Measurements from ENCODE around the gene POLG2.
"Not testable (repeated sequence)": the region's sequence is repeated elsewhere in the genome, so short reads cannot be mapped to it uniquely, and the experiment has no call there.

The POLG2 gene

DNA sequence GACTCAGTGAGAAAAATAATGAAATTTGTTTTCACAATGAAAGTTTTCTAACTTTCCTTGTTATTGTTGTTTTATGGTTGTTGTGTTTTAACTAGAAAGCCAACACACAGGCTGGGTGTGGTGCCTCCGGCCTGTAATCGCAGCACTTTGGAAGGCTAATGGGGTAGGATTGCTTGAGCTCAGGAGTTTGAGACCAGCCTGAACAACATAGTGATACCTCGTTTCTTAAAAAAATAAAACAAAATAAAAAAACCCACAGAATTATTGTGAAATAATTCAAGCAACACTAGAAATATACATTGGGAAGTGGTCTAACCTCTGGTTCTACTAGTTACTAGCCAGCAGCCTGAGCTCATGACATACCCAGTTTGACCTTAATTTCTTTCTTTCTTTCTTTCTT, 47.3 kb downstream of the POLG2 start:
- no peak for DNase-seq
- intact Hi-C loops (cut with DNase I) = no loop called here

DNA sequence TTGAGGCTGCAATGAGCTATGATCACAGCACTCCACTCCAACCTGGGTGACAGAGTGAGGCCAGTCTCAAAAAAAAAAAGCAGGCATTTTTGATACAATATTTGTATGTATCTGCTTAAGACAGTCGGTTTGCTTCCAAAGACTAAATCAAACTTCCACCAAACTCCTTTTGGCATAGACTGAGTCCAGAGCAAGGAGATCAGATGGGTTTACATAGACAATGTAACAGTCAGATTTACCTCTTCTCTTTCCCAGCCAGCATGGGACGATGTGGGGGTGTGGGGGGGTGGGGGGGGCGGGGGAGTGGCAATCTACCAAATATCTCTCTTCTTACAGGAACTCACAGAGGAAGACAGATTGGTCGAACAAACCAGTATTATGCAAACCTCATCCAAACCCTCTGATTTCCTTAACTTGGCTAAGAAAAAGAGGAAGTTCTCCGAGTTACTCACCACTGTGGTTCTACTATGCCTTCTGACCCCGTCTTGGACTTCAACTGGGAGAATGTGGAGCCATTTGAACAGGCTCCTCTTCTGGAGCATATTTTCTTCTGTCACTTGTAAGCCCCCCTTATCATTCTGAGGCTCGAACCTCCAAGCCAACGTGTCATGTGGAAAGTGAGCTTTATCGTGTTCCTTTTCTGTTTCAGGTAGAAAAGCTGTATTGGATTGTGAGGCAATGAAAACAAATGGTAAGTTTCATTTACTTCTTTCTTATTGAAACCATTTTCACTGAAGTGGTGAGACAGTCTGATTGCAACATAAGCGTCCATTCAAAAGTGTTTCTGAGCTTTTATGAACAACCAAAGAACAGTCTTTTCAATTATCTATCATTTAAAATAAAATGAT, 48.0 kb downstream of the POLG2 start, which contains the start of gene MILR1:
Gene MILR1 (plus strand): TSS at position 451 of the 848 bp plus-strand sequence. CDS start 54 bp downstream, at position 505.
- intact Hi-C loops (cut with DNase I) = no loop called here
- DNase-seq = peak in 12 of 42 donors; percentile 8 to 43 (median 16)

DNA sequence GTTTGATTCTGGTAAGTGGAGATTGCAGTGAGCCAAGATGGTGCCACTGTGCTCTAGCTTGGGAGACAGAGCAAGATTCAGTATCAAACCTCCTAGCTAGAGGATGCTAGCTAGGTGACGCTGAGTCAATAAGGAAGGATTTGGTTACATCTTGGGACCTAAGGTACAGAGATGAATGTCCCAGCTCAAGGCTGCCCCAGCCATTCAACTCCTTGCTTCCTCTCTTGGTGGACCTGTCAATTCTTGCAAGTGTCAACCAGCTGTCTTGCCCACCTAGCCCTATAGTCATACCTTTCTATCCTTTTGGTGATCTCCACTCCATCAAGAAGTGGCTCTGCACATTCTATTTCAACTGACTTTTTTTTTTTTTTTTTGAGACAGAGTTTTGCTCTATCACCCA, 49.3 kb downstream of the POLG2 start:
- no peak for DNase-seq
- intact Hi-C loops (cut with DNase I) = no loop called here

DNA sequence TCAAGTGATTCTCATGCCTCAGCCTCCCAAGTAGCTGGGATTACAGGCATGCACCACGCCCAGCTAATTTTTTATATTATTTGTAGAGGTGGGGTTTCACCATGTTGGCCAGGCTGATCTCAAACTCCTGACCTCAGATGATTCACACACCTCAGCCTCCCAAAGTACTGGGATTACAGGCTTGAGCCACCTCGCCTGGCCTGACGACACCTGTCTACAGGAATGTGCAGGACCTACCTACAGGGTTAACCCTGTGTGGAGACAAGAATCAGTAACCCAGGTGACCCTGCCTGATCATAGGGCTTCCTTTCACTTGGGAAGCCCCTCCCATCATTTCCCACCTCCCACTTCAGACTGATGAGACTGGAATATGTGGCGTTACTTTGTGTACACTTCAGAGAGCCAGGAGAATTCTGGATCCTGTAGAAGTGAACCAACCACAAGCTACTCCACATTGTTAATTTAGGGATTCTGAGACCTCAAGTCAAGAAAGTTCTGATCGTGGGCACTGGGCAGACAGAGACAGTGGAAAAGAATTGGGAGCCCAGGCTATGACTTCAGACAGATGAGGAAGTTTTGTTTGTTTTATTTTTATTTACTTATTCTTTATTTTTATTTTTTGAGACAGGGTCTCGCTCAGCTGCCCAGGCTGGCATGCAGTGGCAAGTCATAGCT, 53.6 kb downstream of the POLG2 start:
- intact Hi-C loops (cut with DNase I) = no loop called here
- DNase-seq = no peak

DNA sequence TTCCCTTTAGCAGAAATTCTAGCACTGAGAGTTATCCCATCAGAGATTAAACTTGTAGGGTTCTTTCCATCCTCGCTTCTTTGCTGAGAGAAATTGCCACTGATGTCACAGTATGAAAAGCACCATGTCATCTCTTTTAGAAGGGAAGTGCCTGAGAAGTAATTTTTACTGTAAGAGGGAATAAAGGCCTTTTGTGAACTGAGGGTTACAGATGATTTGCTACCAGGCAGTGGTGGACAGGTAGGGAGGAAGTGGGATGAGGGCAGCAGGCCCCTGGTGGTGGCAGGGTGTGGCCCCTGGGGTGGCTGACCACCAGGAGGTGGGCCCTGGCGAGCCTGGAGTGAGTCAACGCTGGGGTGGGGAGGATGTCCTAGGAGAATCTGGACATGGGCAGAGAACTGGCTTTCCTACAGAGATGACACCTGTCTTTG, 54.3 kb downstream of the POLG2 start:
- intact Hi-C loops (cut with DNase I) = no loop called here
- DNase-seq = peak in 1 of 42 donors; percentile 18

DNA sequence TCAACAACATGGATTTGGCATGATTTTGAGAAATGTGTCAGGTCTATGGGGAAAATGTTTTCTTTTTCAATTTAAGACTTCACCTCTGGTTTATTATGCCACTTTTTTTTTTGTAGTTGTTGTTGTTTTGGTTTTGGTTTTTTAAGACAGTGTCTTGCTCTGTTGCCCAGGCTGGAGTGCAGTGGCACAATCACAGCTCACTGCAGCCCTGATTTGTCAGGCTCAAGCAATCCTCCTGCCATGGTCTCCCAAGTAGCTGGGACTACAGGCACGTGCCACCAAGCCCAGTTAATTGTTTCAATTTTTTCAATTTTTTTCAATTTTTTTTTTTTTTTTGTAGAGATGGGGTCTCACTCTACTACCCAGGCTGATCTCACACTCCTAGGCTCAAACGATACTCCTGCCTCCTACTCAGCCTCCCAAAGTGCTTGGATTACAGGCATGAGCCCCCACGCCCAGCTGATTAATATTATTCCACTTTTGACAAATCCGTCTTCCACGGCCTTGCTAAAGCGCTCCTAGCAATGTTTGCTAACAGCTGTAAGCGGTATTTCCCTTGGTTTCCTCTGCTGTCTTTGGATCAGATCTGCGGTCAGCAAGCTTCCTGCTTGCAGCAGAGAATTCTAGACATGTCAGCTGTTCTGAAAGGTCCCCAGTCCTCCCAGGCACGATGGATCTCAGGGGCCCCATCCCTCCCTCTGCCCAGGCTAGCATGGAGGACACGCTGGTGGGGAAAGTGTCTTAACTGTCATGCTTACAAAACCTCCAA, 54.9 kb downstream of the POLG2 start:
- DNase-seq = peak in 29 of 42 donors; percentile 7 to 51 (median 31)
- intact Hi-C loops (cut with DNase I) = no loop called here

DNA sequence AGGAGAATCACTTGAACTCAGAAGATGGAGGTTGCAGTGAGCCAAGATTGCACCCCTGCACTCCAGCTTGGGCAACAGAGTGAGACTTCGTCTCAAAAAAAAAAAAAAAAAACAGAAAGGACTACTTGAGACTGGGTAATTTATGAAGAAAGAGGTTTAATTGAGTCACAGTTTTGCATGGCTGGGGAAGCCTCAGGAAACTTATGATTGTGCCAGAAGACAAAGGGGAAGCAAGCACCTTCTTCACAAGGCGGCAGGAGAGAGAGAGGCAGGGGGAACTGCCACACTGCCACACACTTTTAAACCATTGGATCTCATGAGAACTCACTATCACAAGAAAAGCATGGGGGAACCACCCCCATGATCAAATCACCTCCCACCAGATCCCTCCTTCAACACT, 56.9 kb downstream of the POLG2 start:
- no peak for DNase-seq
- intact Hi-C loops (cut with DNase I) = no loop called here

DNA sequence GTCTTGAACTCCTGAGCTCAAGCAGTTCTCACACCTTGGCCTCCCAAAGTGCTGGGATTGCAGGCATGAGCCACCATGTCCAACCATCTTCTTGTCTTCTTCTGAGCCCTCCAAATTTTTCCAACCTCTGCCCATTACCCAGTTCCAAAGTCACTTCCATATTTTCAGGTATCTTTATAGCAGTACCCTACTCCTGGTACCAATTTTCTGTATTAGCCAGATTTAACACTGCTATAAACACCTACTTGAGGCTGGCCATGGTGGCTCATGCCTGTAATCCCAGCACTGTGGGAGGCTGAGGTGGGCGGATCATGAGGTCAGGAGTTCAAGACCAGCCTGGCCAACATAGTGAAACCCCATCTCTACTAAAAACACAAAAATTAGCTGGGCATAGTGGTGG, 57.3 kb downstream of the POLG2 start:
- DNase-seq; intact Hi-C loops (cut with DNase I): not testable (repeated sequence)

DNA sequence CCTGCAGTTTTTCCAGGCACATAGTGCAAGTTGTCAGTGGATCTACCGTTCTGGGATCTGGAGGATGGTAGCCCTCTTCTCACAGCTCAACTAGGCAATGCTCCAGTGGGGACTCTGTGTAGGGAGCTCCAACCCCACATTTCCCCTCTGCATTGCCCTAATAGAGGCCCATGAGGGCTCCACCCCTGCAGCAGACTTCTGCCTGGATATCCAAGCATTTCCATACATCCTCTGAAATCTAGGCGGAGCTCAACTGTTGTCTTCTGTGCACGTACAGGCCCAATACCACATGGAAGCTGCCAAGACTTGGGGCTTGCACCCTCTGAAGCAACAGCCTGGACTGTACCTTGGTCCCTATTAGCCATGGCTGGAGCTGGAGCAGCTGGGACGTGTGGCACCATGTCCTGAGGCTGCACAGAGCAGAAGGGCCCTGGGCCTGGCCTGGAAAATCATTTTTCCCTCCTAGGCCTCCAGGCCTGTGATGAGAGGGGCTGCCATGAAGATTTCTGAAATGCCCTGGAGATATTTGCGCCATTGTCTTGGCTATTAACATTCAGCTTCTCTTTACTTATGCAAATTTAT, 58.8 kb downstream of the POLG2 start:
- DNase-seq = no peak
- intact Hi-C loops (cut with DNase I) = no loop called here

DNA sequence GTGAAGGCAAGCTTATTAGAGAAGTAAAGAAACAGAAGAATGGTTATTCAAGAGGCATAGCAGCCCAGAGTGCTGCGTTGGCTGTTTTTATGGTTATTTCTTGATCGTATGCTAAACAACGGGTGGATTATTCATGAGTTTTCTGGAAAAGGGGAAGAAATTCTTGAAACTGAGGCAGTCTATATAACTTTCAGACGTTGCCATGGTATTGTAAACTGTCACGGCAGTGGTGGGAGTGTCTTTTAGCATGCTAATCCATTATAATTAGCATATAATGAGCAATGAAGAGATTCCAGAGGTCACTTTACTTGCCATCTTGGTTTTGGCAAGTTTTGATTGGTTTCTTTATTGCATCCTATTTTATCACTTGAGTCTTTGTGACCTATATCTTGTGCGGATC, 65.3 kb downstream of the POLG2 start:
- no peak for DNase-seq
- intact Hi-C loops (cut with DNase I) = no loop called here

DNA sequence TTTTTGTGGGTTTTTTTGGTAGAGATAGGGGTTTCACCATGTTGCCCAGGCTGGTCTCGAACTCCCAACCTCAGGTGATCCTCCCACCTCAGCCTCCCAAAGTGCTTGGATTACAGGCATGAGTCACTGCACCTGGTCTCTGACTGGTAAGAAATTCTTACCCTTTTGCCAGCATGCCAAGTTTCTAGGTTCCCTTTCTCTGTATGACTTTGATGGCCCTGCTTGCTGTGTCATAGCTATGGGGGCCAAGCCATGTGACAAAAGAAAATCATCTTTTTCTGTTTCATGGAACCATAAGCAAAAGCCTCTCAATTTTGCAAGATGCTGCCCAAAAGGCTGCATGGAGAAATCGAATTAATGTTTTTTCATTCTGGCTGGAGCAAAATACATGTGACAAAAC, 66.8 kb downstream of the POLG2 start:
- DNase-seq; intact Hi-C loops (cut with DNase I): not testable (repeated sequence)

DNA sequence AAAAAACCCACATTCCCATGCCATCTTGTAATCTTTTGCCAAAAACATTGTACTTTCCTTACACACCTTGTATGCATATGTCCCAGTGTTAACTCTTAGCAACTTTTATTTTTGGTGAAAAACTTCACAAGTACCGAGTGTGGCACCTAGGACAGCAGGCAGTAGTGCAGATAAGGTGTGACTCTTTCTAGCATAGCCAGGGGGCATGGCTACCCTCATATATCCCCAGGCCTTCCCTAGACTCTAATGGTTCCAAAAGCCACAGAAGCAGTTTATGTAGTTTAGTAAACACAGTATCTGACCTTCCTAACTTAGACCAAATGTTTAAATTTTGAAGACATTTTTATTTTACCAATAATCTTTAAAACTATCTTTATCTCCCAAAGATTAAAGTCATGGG, 68.4 kb downstream of the POLG2 start:
- intact Hi-C loops (cut with DNase I) = no loop called here
- no peak for DNase-seq
